Endothelial cell of umbilical vein (primary cell): ENCODE measurements around the gene TOE1. TPM values are rescaled to one million over a fixed set of nuclear protein-coding genes. Genes with fewer than 3 reads are reported as not detected.

Source experiments
- BruUV-seq: library from RNA; stranded (reverse); fragments of 400-500 nt; replicated peaks from 2 replicates; lab custom pipeline; 2021; lab: Mats Ljungman, UMichigan
- CTCF ChIA-PET: fragments of 300-600, 350-600 bp; sonication (Branson Sonifier 250); formaldehyde crosslinking; loops from one replicate; lab custom pipeline; 2021; ENCODE audit warnings: antibody characterized with exemption, inconsistent platforms; lab: Charles Lee
- POLR2A ChIA-PET: fragments of 300-600, 350-600 bp; sonication (Branson Sonifier 250); formaldehyde crosslinking; loops from one replicate; lab custom pipeline; 2021; ENCODE audit warnings: antibody characterized with exemption, inconsistent platforms; lab: Charles Lee
- DNase-seq: peaks from one replicate; pipeline ENCODE4 v3.0.0-alpha.2; 2011; ENCODE audit warnings: low read depth, low spot score
- FAIRE-seq: peaks from 2 replicates; lab custom pipeline; 2011; peaks lifted over from hg19 to GRCh38; lab: Jason Lieb, UNC
- H2AFZ ChIP-seq: 2 replicates; pipeline ENCODE4 v1.6.0; 2012; ENCODE audit warnings: low read depth, low read length, control low read depth, inconsistent platforms
- H3K27ac ChIP-seq: 2 replicates; pipeline ENCODE4 v1.5.1; 2011; ENCODE audit warnings: low read depth, mild to moderate bottlenecking, control low read depth, low read length, moderate library complexity; ENCODE audit not compliant: insufficient read depth
- H3K27me3 ChIP-seq, 2 experiments: 2 replicates each; pipeline versions ENCODE4 v1.6.0 to v1.6.1; 2011; ENCODE audit warnings: low read length in 2 of 2, mixed read lengths in 1 of 2; ENCODE audit not compliant: control insufficient read depth in 2 of 2, insufficient read depth in 2 of 2
- H3K36me3 ChIP-seq, 2 experiments: 2 replicates in 1 of 2; 3 replicates in 1 of 2; pipeline ENCODE4 v1.5.1; 2011; ENCODE audit warnings: low read length in 2 of 2, mild to moderate bottlenecking in 1 of 2, moderate library complexity in 1 of 2; ENCODE audit not compliant: control insufficient read depth in 2 of 2, insufficient read depth in 2 of 2; ENCODE audit errors: extremely low read depth in 1 of 2
- H3K4me1 ChIP-seq: 3 replicates; pipeline ENCODE4 v1.5.1; 2011; ENCODE audit warnings: mild to moderate bottlenecking, low read length; ENCODE audit not compliant: control insufficient read depth, insufficient read depth; ENCODE audit errors: extremely low read depth
- H3K4me2 ChIP-seq: 2 replicates; pipeline ENCODE4 v1.6.1; 2011; ENCODE audit warnings: low read length, control low read depth, mixed read lengths; ENCODE audit not compliant: insufficient read depth
- H3K4me3 ChIP-seq, 3 experiments: fragments of 200-600 bp in 1 of 3; sonication (generic), shearing (Covaris generic) in 1 of 3; replicated peaks in 1 of 3; 2 replicates each; pipeline ENCODE4 v1.5.1; 2011 to 2016; ENCODE audit warnings: control low read depth in 3 of 3, low read length in 3 of 3, mild to moderate bottlenecking in 2 of 3, inconsistent platforms in 1 of 3, low read depth in 1 of 3, moderate library complexity in 1 of 3; ENCODE audit not compliant: insufficient read depth in 1 of 3
- H3K79me2 ChIP-seq: 2 replicates; pipeline ENCODE4 v1.6.0; 2012; ENCODE audit warnings: low read length, inconsistent platforms; ENCODE audit not compliant: control insufficient read depth, insufficient read depth
- H3K9ac ChIP-seq: replicated peaks from 2 replicates; pipeline ENCODE3; 2011; ENCODE audit warnings: low read length, control low read depth; ENCODE audit not compliant: insufficient read depth; ENCODE audit errors: extremely low read depth
- H3K9me1 ChIP-seq: replicated peaks from 3 replicates; pipeline ENCODE4 v1.6.0; 2011; ENCODE audit warnings: mild to moderate bottlenecking, low read length; ENCODE audit not compliant: control insufficient read depth, insufficient read depth; ENCODE audit errors: extremely low read depth
- H3K9me3 ChIP-seq: replicated peaks from 2 replicates; pipeline ENCODE4 v1.5.1; 2012; ENCODE audit warnings: low read length, inconsistent platforms; ENCODE audit not compliant: control insufficient read depth, insufficient read depth
- H4K20me1 ChIP-seq: replicated peaks from 2 replicates; pipeline ENCODE3; 2011; ENCODE audit warnings: mild to moderate bottlenecking, low read length; ENCODE audit not compliant: control insufficient read depth, insufficient read depth; ENCODE audit errors: extremely low read depth
- EZH2 ChIP-seq: IDR thresholded peaks from 2 replicates; pipeline ENCODE4 v1.6.1; 2012; ENCODE audit warnings: borderline replicate concordance, low read depth, mild to moderate bottlenecking, moderate library complexity, low read length, inconsistent platforms; ENCODE audit not compliant: severe bottlenecking
- FOS ChIP-seq: IDR thresholded peaks from 2 replicates; pipeline ENCODE4 v1.6.1; 2011; ENCODE audit warnings: mild to moderate bottlenecking, low read length, moderate library complexity, borderline replicate concordance; ENCODE audit not compliant: insufficient read depth
- GATA2 ChIP-seq: IDR thresholded peaks from 2 replicates; pipeline ENCODE4 v1.7.0; 2011; ENCODE audit warnings: low read depth, mild to moderate bottlenecking, moderate library complexity, mixed read lengths, low read length; ENCODE audit not compliant: insufficient read length, insufficient read depth
- JUN ChIP-seq: IDR thresholded peaks from 2 replicates; pipeline ENCODE4 v1.6.1; 2011; ENCODE audit warnings: borderline replicate concordance, low read depth; ENCODE audit not compliant: insufficient read length, insufficient read depth
- MYC ChIP-seq: IDR thresholded peaks from one replicate; pipeline ENCODE4 v1.6.1; 2011; ENCODE audit warnings: mild to moderate bottlenecking, low read depth, low read length
- POLR2A ChIP-seq: IDR thresholded peaks from 2 replicates; pipeline ENCODE4 v1.6.1; 2012; ENCODE audit warnings: low read depth, mild to moderate bottlenecking, control low read depth, low read length
- POLR2AphosphoS5 ChIP-seq: IDR thresholded peaks from 2 replicates; pipeline ENCODE4 v1.6.1; 2012; ENCODE audit warnings: low read depth, mild to moderate bottlenecking, control low read depth, low read length, moderate library complexity; ENCODE audit not compliant: insufficient read depth
- dilution Hi-C: fragments of 300-500 bp; cut with MboI; formaldehyde crosslinking; loops from one replicate; pipeline ENCODE4 v1.15.0; 2019; ENCODE audit warnings: low sequenced_read_pairs; ENCODE audit not compliant: extremely low pct_ligation_motif_present
- intact Hi-C: fragments of 100-400 bp; cut with micrococcal nuclease; formaldehyde crosslinking; loops from one replicate; pipeline ENCODE4 v1.10.0; 2022
- polyA plus RNA-seq, 4 experiments: library from polyadenylated mRNA; depleted of rRNA in 3 of 4; stranded (reverse) in 3 of 4; unstranded in 1 of 4; fragments of >200 nt; gene quantifications; 2 replicates each; pipeline versions ENCODE4 v1.2.1 to v1.2.3, GENCODE V29; 2011 to 2012; ENCODE audit warnings: missing spikeins in 1 of 4
- total RNA-seq: library from RNA; stranded (reverse); gene quantifications from 2 replicates; pipeline ENCODE4 v1.2.3, GENCODE V29; 2021
- TF ChIP-seq, protein P1 (sequence below), 2 donors: IDR thresholded peaks; 1 replicate in 1 of 2; 2 replicates in 1 of 2; pipeline ENCODE4 v1.5.1; 2011; ENCODE audit warnings: low read length in 2 of 2, mild to moderate bottlenecking in 2 of 2, moderate library complexity in 2 of 2, control low read depth in 1 of 2, inconsistent platforms in 1 of 2, low read depth in 1 of 2; ENCODE audit not compliant: insufficient read depth in 1 of 2; ENCODE audit errors: extremely low read depth in 1 of 2
- TF ChIP-seq, protein P2 (sequence below): IDR thresholded peaks from 2 replicates; pipeline ENCODE4 v1.6.1; 2011; ENCODE audit not compliant: insufficient read depth, insufficient read length

TOE1 gene
- total and polyA plus RNA-seq, 2 donors (not counting 3 experiments of a cell fraction or from before 2014, with no cell fraction given): 16.3 to 24.9 TPM

DNA sequence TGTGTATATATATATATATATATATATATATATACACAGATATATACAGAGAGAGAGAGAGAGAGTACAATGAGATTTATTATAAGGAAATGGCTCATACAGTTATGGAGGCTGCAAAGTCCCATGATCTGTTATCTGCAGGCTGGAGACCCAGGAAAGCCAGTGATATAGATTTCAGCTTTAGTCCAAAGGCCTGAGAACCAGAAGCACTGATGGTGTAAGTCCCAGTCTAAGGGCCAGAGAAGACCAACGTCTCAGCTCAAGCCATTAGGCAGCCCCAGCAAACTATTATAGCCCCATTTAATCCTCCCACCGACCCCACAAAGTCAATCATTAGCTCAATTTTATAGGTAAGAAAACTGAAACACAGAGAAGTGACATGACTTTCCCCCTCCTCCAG is 48.3 kb upstream of the TOE1 start:
- Histone ChIP-seq H3K79me2 (no peaks in the 10 kb centered on the region), H3K4me1 (no peaks in the 10 kb centered on the region), H3K9me1 (no peaks in the 10 kb centered on the region), H3K27ac (no peak overlapping the region), H3K9ac (no peak overlapping the region), H3K27me3 (no peaks in the 10 kb centered on the region), H3K36me3 (no peaks in the 10 kb centered on the region), H2AFZ (no peak overlapping the region), H3K4me2 (no peak overlapping the region), H3K4me3 (no peak overlapping the region), H4K20me1 (no peaks in the 10 kb centered on the region), H3K9me3 (no peaks in the 10 kb centered on the region)
- ChIA-PET POLR2A (no interaction called here), CTCF (interaction anchor here (0.6 to 3.1 kb wide), 6 partner anchors 8 to 277 kb away, joined by 3 to 14 read pairs (median 4); no protein-coding TSS in a partner anchor)
- TF ChIP-seq, protein P1, sequence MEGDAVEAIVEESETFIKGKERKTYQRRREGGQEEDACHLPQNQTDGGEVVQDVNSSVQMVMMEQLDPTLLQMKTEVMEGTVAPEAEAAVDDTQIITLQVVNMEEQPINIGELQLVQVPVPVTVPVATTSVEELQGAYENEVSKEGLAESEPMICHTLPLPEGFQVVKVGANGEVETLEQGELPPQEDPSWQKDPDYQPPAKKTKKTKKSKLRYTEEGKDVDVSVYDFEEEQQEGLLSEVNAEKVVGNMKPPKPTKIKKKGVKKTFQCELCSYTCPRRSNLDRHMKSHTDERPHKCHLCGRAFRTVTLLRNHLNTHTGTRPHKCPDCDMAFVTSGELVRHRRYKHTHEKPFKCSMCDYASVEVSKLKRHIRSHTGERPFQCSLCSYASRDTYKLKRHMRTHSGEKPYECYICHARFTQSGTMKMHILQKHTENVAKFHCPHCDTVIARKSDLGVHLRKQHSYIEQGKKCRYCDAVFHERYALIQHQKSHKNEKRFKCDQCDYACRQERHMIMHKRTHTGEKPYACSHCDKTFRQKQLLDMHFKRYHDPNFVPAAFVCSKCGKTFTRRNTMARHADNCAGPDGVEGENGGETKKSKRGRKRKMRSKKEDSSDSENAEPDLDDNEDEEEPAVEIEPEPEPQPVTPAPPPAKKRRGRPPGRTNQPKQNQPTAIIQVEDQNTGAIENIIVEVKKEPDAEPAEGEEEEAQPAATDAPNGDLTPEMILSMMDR (IDR thresholded peaks at IDR 0.05; ENCODE audit: extremely low read depth in 1 of 2, insufficient read depth in 1 of 2, low read depth in 1 of 2, low read length in 2 of 2): no peak
- TF ChIP-seq MYC: no peak
- TF ChIP-seq JUN: no peak
- TF ChIP-seq FOS: no peak
- no peak for TF ChIP-seq EZH2
- TF ChIP-seq POLR2AphosphoS5: no peak
- no peak for TF ChIP-seq POLR2A
- TF ChIP-seq, protein P2, sequence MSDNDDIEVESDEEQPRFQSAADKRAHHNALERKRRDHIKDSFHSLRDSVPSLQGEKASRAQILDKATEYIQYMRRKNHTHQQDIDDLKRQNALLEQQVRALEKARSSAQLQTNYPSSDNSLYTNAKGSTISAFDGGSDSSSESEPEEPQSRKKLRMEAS: no peak
- no peak for TF ChIP-seq GATA2
- DNase-seq: no peak
- intact Hi-C loops (no loop called here), dilution Hi-C loops (no loop called here)
- no peak for FAIRE-seq
- no TSS peak for BruUV-seq
